HG02763 (cell line): ENCODE measurements around the gene GYG2.
"Not testable (repeated sequence)": the region's sequence is repeated elsewhere in the genome, so short reads cannot be mapped to it uniquely, and the experiment has no call there.

Source experiments
- ATAC-seq: cut with Tn5 transposase; IDR thresholded peaks from one replicate; pipeline ENCODE4 v1.9.1; 2021; ENCODE audit warnings: mild to moderate bottlenecking, moderate library complexity; ENCODE audit not compliant: unreplicated experiment

Gene GYG2

GRCh38 chrX:2898846-2899512 is 70.2 kb downstream of the GYG2 start:
- no peak for ATAC-seq

- no peak for ATAC-seq
Measured at GRCh38 chrX:2901367-2902036, 72.8 kb downstream of the GYG2 start.

GRCh38 chrX:2902841-2903240 is 74.1 kb downstream of the GYG2 start:
- no peak for ATAC-seq

GRCh38 chrX:2903366-2903765 is 74.6 kb downstream of the GYG2 start:
- no peak for ATAC-seq

- ATAC-seq: no peak
Measured at GRCh38 chrX:2907295-2907694, 78.6 kb downstream of the GYG2 start.

GRCh38 chrX:2908125-2908685 is 79.5 kb downstream of the GYG2 start:
- ATAC-seq: no peak

- no peak for ATAC-seq
Measured at GRCh38 chrX:2910109-2910508, 81.4 kb downstream of the GYG2 start.

GRCh38 chrX:2913118-2913517 is 84.4 kb downstream of the GYG2 start:
- no peak for ATAC-seq

- no peak for ATAC-seq
Measured at GRCh38 chrX:2917767-2918166, 89.0 kb downstream of the GYG2 start.

- ATAC-seq: no peak
Measured at GRCh38 chrX:2921193-2921592, 92.5 kb downstream of the GYG2 start.

- ATAC-seq: no peak
Measured at GRCh38 chrX:2921750-2922149, 93.0 kb downstream of the GYG2 start.

GRCh38 chrX:2924151-2924550 is 95.4 kb downstream of the GYG2 start:
- ATAC-seq: no peak

- not testable (repeated sequence) for ATAC-seq
Measured at GRCh38 chrX:2926255-2926654, 97.5 kb downstream of the GYG2 start.

GRCh38 chrX:2926664-2927275 is 98.0 kb downstream of the GYG2 start:
- no peak for ATAC-seq

GRCh38 chrX:2928191-2928582 is 99.5 kb downstream of the GYG2 start:
- ATAC-seq: no peak

GRCh38 chrX:2928583-2929434 is 100.1 kb downstream of the GYG2 start, which contains the start of gene ARSD:
Gene ARSD, minus strand, starts transcription at chrX:2929339. Its CDS starts 64 bp downstream, at chrX:2929275.
- peak; percentile 88 for ATAC-seq

- ATAC-seq: no peak
Measured at GRCh38 chrX:2931155-2931554, 102.4 kb downstream of the GYG2 start.

GRCh38 chrX:2931612-2932011 is 102.9 kb downstream of the GYG2 start:
- no peak for ATAC-seq
